Esophagus squamous epithelium (tissue), 4 donors: ENCODE data around the gene CTIF.

Experiments
- CTCF ChIP-seq, 6 experiments: fragments of 450-650 bp in 4 of 6; fragments of 200-600 bp in 2 of 6; sonication (generic) in 2 of 6; IDR thresholded peaks; one replicate each; pipeline ENCODE4 v1.5.1; 2016 to 2019; ENCODE audit warnings: antibody characterized with exemption in 6 of 6, mild to moderate bottlenecking in 4 of 6, moderate library complexity in 4 of 6
- POLR2A ChIP-seq, 4 donors: fragments of 450-650 bp; IDR thresholded peaks; one replicate each; pipeline ENCODE4 v1.6.1; 2017; ENCODE audit warnings: antibody characterized with exemption in 4 of 4, mild to moderate bottlenecking in 4 of 4, moderate library complexity in 3 of 4

GRCh38 chr18:48708807-48709206 lies 170.0 kb downstream of the CTIF start:
- TF ChIP-seq CTCF (IDR thresholded peaks at IDR 0.05) (no peak), POLR2A (IDR thresholded peaks at IDR 0.05) (no peak)
